A549 (cell line): ENCODE measurements around the gene SGSM2. TPM values are rescaled to one million over a fixed set of nuclear protein-coding genes. Genes with fewer than 3 reads are reported as not detected.
A peak's percentile ranks its signal among the peaks of the same experiment; 100 is the strongest.

Experiments
- ATAC-seq, 2 experiments: fragments of 200-7000 bp in 1 of 2; fragments of >200 bp in 1 of 2; cut with Nextera tagmentation in 1 of 2; cut with Tn5 transposase in 1 of 2; 3 replicates each; pipeline versions ENCODE4 v1.8.0 to v1.9.1; 2018 to 2020; ENCODE audit warnings: mild to moderate bottlenecking in 1 of 2, moderate library complexity in 1 of 2
- CTCF ChIA-PET: fragments of 300-600 bp; sonication (Branson Sonifier 250); formaldehyde crosslinking; extraction: SDS; loops from one replicate; lab custom pipeline; 2021; ENCODE audit warnings: antibody characterized with exemption, inconsistent platforms; lab: Yijun Ruan, JAX
- POLR2A ChIA-PET: fragments of 350-600 bp; formaldehyde crosslinking; extraction: SDS; loops from one replicate; lab custom pipeline; 2021; ENCODE audit warnings: antibody characterized with exemption, inconsistent platforms; lab: Yijun Ruan, JAX
- DNase-seq, 2 experiments: peaks; one replicate each; pipeline versions ENCODE4 v3.0.0 to v3.0.0-alpha.2; 2011 to 2016; ENCODE audit warnings: low read depth in 1 of 2, low spot score in 1 of 2
- FAIRE-seq: peaks from 2 replicates; lab custom pipeline; 2011; peaks lifted over from hg19 to GRCh38; lab: Jason Lieb, UNC
- H3K27ac ChIP-seq, 2 experiments: fragments of >200 bp; sonication (Bioruptor Twin); formaldehyde crosslinking; 3 replicates each; pipeline ENCODE4 v1.5.1; 2016 to 2017
- H3K4me1 ChIP-seq: fragments of >200 bp; sonication (Bioruptor Twin); formaldehyde crosslinking; 3 replicates; pipeline ENCODE4 v1.6.1; 2016
- H3K4me2 ChIP-seq: fragments of >200 bp; sonication (Bioruptor Twin); formaldehyde crosslinking; 3 replicates; pipeline ENCODE4 v1.6.1; 2016
- H3K4me3 ChIP-seq: fragments of >200 bp; sonication (Bioruptor Twin); formaldehyde crosslinking; 3 replicates; pipeline ENCODE4 v1.5.1; 2016
- H3K9me3 ChIP-seq: fragments of >200 bp; sonication (Bioruptor Twin); formaldehyde crosslinking; 3 replicates; pipeline ENCODE4 v1.6.1; 2016
- ATOH8 ChIP-seq: fragments of 250-450 bp; sonication (Bioruptor Pico); IDR thresholded peaks from 2 replicates; pipeline ENCODE4 v1.5.0; 2020; ENCODE audit warnings: low read depth, mild to moderate bottlenecking, moderate library complexity
- CBX2 ChIP-seq: fragments of 200-600 bp; sonication (generic); IDR thresholded peaks from 2 replicates; pipeline ENCODE4 v1.6.1; 2016; ENCODE audit warnings: low read depth, mild to moderate bottlenecking, borderline replicate concordance
- CEBPB ChIP-seq, 2 experiments: fragments of >200 bp in 1 of 2; sonication (Bioruptor Twin) in 1 of 2; formaldehyde crosslinking in 1 of 2; IDR thresholded peaks; 2 replicates each; pipeline ENCODE4 v1.6.1; 2012 to 2016
- CTCF ChIP-seq: fragments of >200 bp; sonication (Bioruptor Twin); formaldehyde crosslinking; IDR thresholded peaks from 3 replicates; pipeline ENCODE4 v1.5.1; 2016
- EHF ChIP-seq: fragments of 250-450 bp; sonication (Bioruptor Pico); IDR thresholded peaks from 2 replicates; pipeline ENCODE4 v1.5.0; 2020; ENCODE audit warnings: mild to moderate bottlenecking
- EP300 ChIP-seq, 2 experiments: fragments of >200 bp; sonication (Bioruptor Twin); formaldehyde crosslinking; IDR thresholded peaks; 2 replicates in 1 of 2; 3 replicates in 1 of 2; pipeline ENCODE4 v1.6.1; 2016 to 2017
- ESRRA ChIP-seq: fragments of 150-350 bp; IDR thresholded peaks from 2 replicates; pipeline ENCODE4 v1.6.1; 2014; ENCODE audit warnings: mild to moderate bottlenecking, low read length, borderline replicate concordance
- GATA3 ChIP-seq: IDR thresholded peaks from 2 replicates; pipeline ENCODE4 v1.6.1; 2012; ENCODE audit warnings: borderline replicate concordance
- HES2 ChIP-seq: fragments of >200 bp; sonication (Bioruptor Twin); formaldehyde crosslinking; IDR thresholded peaks from 2 replicates; pipeline ENCODE4 v1.6.1; 2016
- HMGXB4 ChIP-seq: fragments of 250-450 bp; sonication (Bioruptor Pico); IDR thresholded peaks from 2 replicates; pipeline ENCODE4 v1.5.0; 2021; ENCODE audit warnings: mild to moderate bottlenecking, moderate library complexity, borderline replicate concordance
- HOXA7 ChIP-seq: fragments of 250-450 bp; sonication (Bioruptor Pico); IDR thresholded peaks from 2 replicates; pipeline ENCODE4 v1.5.0; 2020; ENCODE audit warnings: mild to moderate bottlenecking, moderate library complexity
- HOXB13 ChIP-seq: fragments of 250-450 bp; sonication (Bioruptor Pico); IDR thresholded peaks from 2 replicates; pipeline ENCODE4 v1.5.0; 2020; ENCODE audit warnings: low read depth, mild to moderate bottlenecking, moderate library complexity
- JUNB ChIP-seq: fragments of >200 bp; sonication (Bioruptor Twin); formaldehyde crosslinking; IDR thresholded peaks from 2 replicates; pipeline ENCODE4 v1.6.1; 2016
- MAFK ChIP-seq: fragments of 450-650 bp; IDR thresholded peaks from 2 replicates; pipeline ENCODE4 v1.6.1; 2014; ENCODE audit not compliant: partially characterized antibody
- NPAS2 ChIP-seq: fragments of 250-450 bp; sonication (Bioruptor Pico); IDR thresholded peaks from 2 replicates; pipeline ENCODE4 v1.8.0; 2022; ENCODE audit warnings: mild to moderate bottlenecking, moderate library complexity, borderline replicate concordance
- NR3C1 ChIP-seq: fragments of >200 bp; sonication (Bioruptor Twin); formaldehyde crosslinking; IDR thresholded peaks from 3 replicates; pipeline ENCODE4 v1.6.1; 2017
- POLR2A ChIP-seq: IDR thresholded peaks from 2 replicates; pipeline ENCODE4 v1.6.1; 2012; ENCODE audit warnings: mild to moderate bottlenecking, low read length
- POLR2AphosphoS2 ChIP-seq: conservative IDR thresholded peaks from 2 replicates; pipeline ENCODE4 v1.6.1; 2012; ENCODE audit warnings: low read length, improper control_type of control experiment, inconsistent platforms
- RAD21 ChIP-seq, 2 experiments: fragments of >200 bp in 1 of 2; sonication (Bioruptor Twin) in 1 of 2; formaldehyde crosslinking in 1 of 2; IDR thresholded peaks in 1 of 2; conservative IDR thresholded peaks in 1 of 2; 2 replicates in 1 of 2; 3 replicates in 1 of 2; pipeline ENCODE4 v1.6.1; 2012 to 2018; ENCODE audit warnings: inconsistent platforms in 1 of 2
- RCOR1 ChIP-seq: fragments of 150-350 bp; IDR thresholded peaks from 2 replicates; pipeline ENCODE4 v1.6.1; 2014; ENCODE audit warnings: antibody characterized with exemption, low read length, low read depth
- SMC3 ChIP-seq: fragments of >200 bp; sonication (Bioruptor Twin); formaldehyde crosslinking; IDR thresholded peaks from 3 replicates; pipeline ENCODE4 v1.6.1; 2018; ENCODE audit warnings: inconsistent platforms
- SREBF2 ChIP-seq: fragments of 450-650 bp; IDR thresholded peaks from 2 replicates; pipeline ENCODE4 v1.6.1; 2014; ENCODE audit warnings: mild to moderate bottlenecking, moderate library complexity
- TFCP2L1 ChIP-seq: fragments of 250-450 bp; sonication (Bioruptor Pico); IDR thresholded peaks from 2 replicates; pipeline ENCODE4 v1.5.0; 2021; ENCODE audit warnings: mild to moderate bottlenecking
- ZC3H11A ChIP-seq: fragments of 450-650 bp; IDR thresholded peaks from 2 replicates; pipeline ENCODE4 v1.6.1; 2014; ENCODE audit warnings: antibody characterized with exemption, mild to moderate bottlenecking
- ZFP36 ChIP-seq: fragments of 450-650 bp; IDR thresholded peaks from 2 replicates; pipeline ENCODE4 v1.6.1; 2014; ENCODE audit warnings: borderline replicate concordance; ENCODE audit not compliant: partially characterized antibody
- ZNF302 ChIP-seq: fragments of 250-450 bp; sonication (Bioruptor Pico); IDR thresholded peaks from 2 replicates; pipeline ENCODE4 v1.9.0; 2021; ENCODE audit warnings: inconsistent platforms, mild to moderate bottlenecking, moderate library complexity
- ZSCAN20 ChIP-seq: fragments of 250-450 bp; sonication (Bioruptor Pico); IDR thresholded peaks from 2 replicates; pipeline ENCODE4 v1.8.0; 2022; ENCODE audit warnings: mild to moderate bottlenecking, moderate library complexity
- WGBS: methylation state at CpG from one replicate; pipeline ENCODE4 v1.1.6; 2017; ENCODE audit errors: missing lambda C conversion rate; 5-methylcytosine and 5-hydroxymethylcytosine counted together
- polyA plus RNA-seq, 4 experiments: library from polyadenylated mRNA; depleted of rRNA in 3 of 4; stranded (reverse); fragments of >200 nt; fragmentation: RNase III in 1 of 4; extraction: RNeasy Plus Mini Kit Qiagen cat#74134 plus additional on column Dnase treatment in 1 of 4; gene quantifications; 2 replicates in 3 of 4; 3 replicates in 1 of 4; pipeline ENCODE4 v1.2.3, GENCODE V29; 2011 to 2017

The SGSM2 gene
- polyA plus RNA-seq, 2 of the 4 experiments (the other 2 are of a cell fraction): 24.9 to 53.3 TPM

- FAIRE-seq (no peak), DNase-seq (no peak), ATAC-seq (no peak)
- Histone ChIP-seq H3K27ac (no peak overlapping the region), H3K9me3 (no peaks in the 10 kb centered on the region), H3K4me2 (no peak overlapping the region), H3K4me3 (no peak overlapping the region)
- CTCF ChIA-PET: interaction anchor here (0.9 to 15.2 kb wide), 6 partner anchors 9 to 235 kb away, joined by 3 to 201 read pairs (median 6); partner anchors contain the start of gene HIC1
- 68% methylated on average over 2 of the region's 2 CpGs for WGBS
- TF ChIP-seq CBX2 (no peak), JUNB (no peak), SREBF2 (no peak), HOXA7 (CRISPR knock-in tag) (no peak)
- TF ChIP-seq, all 56 proteins: peak for 0
- POLR2A ChIA-PET: interaction anchor here (1.5 kb wide), 1 partner anchor 11 kb away, joined by 5 read pairs; the partner anchor contains the start of genes SMG6 and SRR
- peaks cover 7% of the 10 kb centered on the region; the same call in 1 of the 3 replicates for H3K4me1 ChIP-seq
These were observed 45.2 kb upstream of the SGSM2 start for GRCh38 chr17:2292100-2292499.

- ATAC-seq (no peak), DNase-seq (no peak), FAIRE-seq (no peak)
- Histone ChIP-seq H3K4me3 (no peak overlapping the region), H3K9me3 (no peaks in the 10 kb centered on the region), H3K4me2 (no peak overlapping the region), H3K4me1 (peaks cover 7% of the 10 kb centered on the region; the same call in 1 of the 3 replicates), H3K27ac (no peak overlapping the region)
- ChIA-PET CTCF (interaction anchor here (0.6 to 3.3 kb wide), 8 partner anchors 8 to 241 kb away, joined by 3 to 19 read pairs (median 4); partner anchors contain the start of genes HIC1, SMG6 and SRR), POLR2A (interaction anchor here (0.9 kb wide), 1 partner anchor 42 kb away, joined by 3 read pairs; the partner anchor contains the start of gene SGSM2)
- TF ChIP-seq ZFP36 (no peak), POLR2A (no peak), GATA3 (no peak), EHF (no peak), ZSCAN20 (no peak), SMC3 (no peak), ESRRA (no peak)
- 94% methylated on average over 1 of the region's 1 CpG for whole genome bisulfite sequencing
These were observed 41.7 kb upstream of the SGSM2 start for GRCh38 chr17:2295575-2295974.

- no peak for DNase-seq
- ChIA-PET POLR2A (no interaction called here), CTCF (interaction anchor here (0.5 to 3.3 kb wide), 9 partner anchors 14 to 583 kb away, joined by 3 to 14 read pairs (median 3); partner anchors contain the start of genes HIC1 and TSR1)
- Histone ChIP-seq H3K9me3 (no peaks in the 10 kb centered on the region), H3K4me2 (no peak overlapping the region), H3K4me1 (peaks cover 9% of the 10 kb centered on the region; the same call in 2 of the 3 replicates), H3K4me3 (no peak overlapping the region), H3K27ac (no peak overlapping the region)
- WGBS: 95% methylated on average over 5 of the region's 5 CpGs
- FAIRE-seq: no peak
- no peak for ATAC-seq
- TF ChIP-seq NR3C1 (no peak), GATA3 (no peak), HES2 (no peak), SMC3 (no peak), CEBPB (IDR thresholded peaks at IDR 0.05) (0 out of 4 replicates have a peak, but pooled peaks of 1 of the 2 experiments have one; percentile 27)
These were observed 40.3 kb upstream of the SGSM2 start for GRCh38 chr17:2297023-2297422.

- peaks cover 15% of the 10 kb centered on the region; the same call in 2 of the 3 replicates for H3K4me1 ChIP-seq
- H3K4me2 ChIP-seq: no peak overlapping the region
- ChIA-PET CTCF (interaction anchor here (1.0 to 2.4 kb wide), 2 partner anchors 16 to 54 kb away, joined by 3 to 6 read pairs; no protein-coding TSS in a partner anchor), POLR2A (no interaction called here)
- no peaks in the 10 kb centered on the region for H3K9me3 ChIP-seq
- WGBS: 98% methylated on average over 12 of the region's 12 CpGs
- FAIRE-seq (no peak), ATAC-seq (no peak), DNase-seq (no peak)
- no peak overlapping the region for H3K4me3 ChIP-seq
- H3K27ac ChIP-seq: no peak overlapping the region
- TF ChIP-seq ZC3H11A (no peak), SREBF2 (no peak), CBX2 (no peak), NPAS2 (CRISPR knock-in tag) (no peak), HMGXB4 (CRISPR knock-in tag) (no peak), POLR2AphosphoS2 (no peak), RAD21 (conservative IDR thresholded peaks at IDR 0.05 in 1 of 2, IDR thresholded peaks at IDR 0.05 in 1 of 2) (no peak), MAFK (no peak), CTCF (no peak), TFCP2L1 (CRISPR knock-in tag) (no peak), ZNF302 (CRISPR knock-in tag) (no peak), ESRRA (no peak), EP300 (IDR thresholded peaks at IDR 0.05) (no peak), ZFP36 (no peak), ATOH8 (CRISPR knock-in tag) (no peak), RCOR1 (no peak), HOXB13 (CRISPR knock-in tag) (no peak)
These were observed 38.2 kb upstream of the SGSM2 start for GRCh38 chr17:2299136-2299535.
